ENCODE results near the gene NPR1.

NPR1 gene

GRCh38 chr1:153649137-153649862, 29.2 kb upstream of the NPR1 start:
- in situ Hi-C loops (cut with MboI; ENCODE audit: low sequenced_read_pairs), result no loop called here

- in situ Hi-C loops (cut with MboI; ENCODE audit: low sequenced_read_pairs), result loop anchor here (25.0 kb wide), 1 partner anchor 337 kb away; the partner anchor contains the start of genes JTB, RAB13 and RPS27
Measured at GRCh38 chr1:153649863-153650235, 28.6 kb upstream of the NPR1 start.

- in situ Hi-C loops (cut with MboI; ENCODE audit: low sequenced_read_pairs), result loop anchor here (25.0 kb wide), 1 partner anchor 336 kb away; the partner anchor contains the start of genes JTB, RAB13 and RPS27
Measured at GRCh38 chr1:153651771-153652170, 26.7 kb upstream of the NPR1 start.

- in situ Hi-C loops (cut with MboI; ENCODE audit: low sequenced_read_pairs), result loop anchor here (25.0 kb wide), 1 partner anchor 334 kb away; the partner anchor contains the start of genes JTB, RAB13 and RPS27
Measured at GRCh38 chr1:153652805-153653500, 25.5 kb upstream of the NPR1 start.

- in situ Hi-C loops (cut with MboI; ENCODE audit: low sequenced_read_pairs), result loop anchor here (25.0 kb wide), 1 partner anchor 332 kb away; the partner anchor contains the start of genes JTB, RAB13 and RPS27
Measured at GRCh38 chr1:153655333-153655732, 23.2 kb upstream of the NPR1 start.

- in situ Hi-C loops (cut with MboI; ENCODE audit: low sequenced_read_pairs), result loop anchor here (25.0 kb wide), 1 partner anchor 329 kb away; the partner anchor contains the start of genes JTB, RAB13 and RPS27
Measured at GRCh38 chr1:153658400-153659174, 19.9 kb upstream of the NPR1 start, which contains the start of gene SNAPIN. SNAPIN (plus strand) TSS chr1:153658703; CDS start chr1:153658744, 41 bp downstream.

GRCh38 chr1:153659175-153659534, 19.3 kb upstream of the NPR1 start:
- in situ Hi-C loops (cut with MboI; ENCODE audit: low sequenced_read_pairs), result loop anchor here (25.0 kb wide), 1 partner anchor 328 kb away; the partner anchor contains the start of genes JTB, RAB13 and RPS27

GRCh38 chr1:153659656-153660055, 18.8 kb upstream of the NPR1 start:
- in situ Hi-C loops (cut with MboI; ENCODE audit: low sequenced_read_pairs), result loop anchor here (25.0 kb wide), 1 partner anchor 328 kb away; the partner anchor contains the start of genes JTB, RAB13 and RPS27

GRCh38 chr1:153661111-153661708, 17.3 kb upstream of the NPR1 start:
- in situ Hi-C loops (cut with MboI; ENCODE audit: low sequenced_read_pairs), result loop anchor here (25.0 kb wide), 1 partner anchor 326 kb away; the partner anchor contains the start of genes JTB, RAB13 and RPS27

GRCh38 chr1:153662269-153662668, 16.2 kb upstream of the NPR1 start:
- in situ Hi-C loops (cut with MboI; ENCODE audit: low sequenced_read_pairs), result loop anchor here (25.0 kb wide), 1 partner anchor 325 kb away; the partner anchor contains the start of genes JTB, RAB13 and RPS27

GRCh38 chr1:153663211-153663610, 15.3 kb upstream of the NPR1 start:
- in situ Hi-C loops (cut with MboI; ENCODE audit: low sequenced_read_pairs), result loop anchor here (25.0 kb wide), 1 partner anchor 324 kb away; the partner anchor contains the start of genes JTB, RAB13 and RPS27

GRCh38 chr1:153667439-153667838, 11.0 kb upstream of the NPR1 start:
- in situ Hi-C loops (cut with MboI; ENCODE audit: low sequenced_read_pairs), result loop anchor here (25.0 kb wide), 1 partner anchor 320 kb away; the partner anchor contains the start of genes JTB, RAB13 and RPS27

GRCh38 chr1:153668672-153669071, 9.8 kb upstream of the NPR1 start:
- in situ Hi-C loops (cut with MboI; ENCODE audit: low sequenced_read_pairs), result loop anchor here (25.0 kb wide), 1 partner anchor 319 kb away; the partner anchor contains the start of genes JTB, RAB13 and RPS27

GRCh38 chr1:153669606-153670005, 8.9 kb upstream of the NPR1 start:
- in situ Hi-C loops (cut with MboI; ENCODE audit: low sequenced_read_pairs), result loop anchor here (25.0 kb wide), 1 partner anchor 318 kb away; the partner anchor contains the start of genes JTB, RAB13 and RPS27

GRCh38 chr1:153670257-153670858, 8.1 kb upstream of the NPR1 start:
- in situ Hi-C loops (cut with MboI; ENCODE audit: low sequenced_read_pairs), result loop anchor here (25.0 kb wide), 1 partner anchor 317 kb away; the partner anchor contains the start of genes JTB, RAB13 and RPS27

- in situ Hi-C loops (cut with MboI; ENCODE audit: low sequenced_read_pairs), result loop anchor here (25.0 kb wide), 1 partner anchor 316 kb away; the partner anchor contains the start of genes JTB, RAB13 and RPS27
Measured at GRCh38 chr1:153670859-153671627, 7.4 kb upstream of the NPR1 start, which contains the start of gene ILF2. ILF2 (minus strand) TSS chr1:153670993; CDS start chr1:153670922, 71 bp downstream.

- in situ Hi-C loops (cut with MboI; ENCODE audit: low sequenced_read_pairs), result loop anchor here (25.0 kb wide), 1 partner anchor 316 kb away; the partner anchor contains the start of genes JTB, RAB13 and RPS27
Measured at GRCh38 chr1:153671628-153672353, 6.7 kb upstream of the NPR1 start.
